ENCODE data around the gene DUT.

DNA sequence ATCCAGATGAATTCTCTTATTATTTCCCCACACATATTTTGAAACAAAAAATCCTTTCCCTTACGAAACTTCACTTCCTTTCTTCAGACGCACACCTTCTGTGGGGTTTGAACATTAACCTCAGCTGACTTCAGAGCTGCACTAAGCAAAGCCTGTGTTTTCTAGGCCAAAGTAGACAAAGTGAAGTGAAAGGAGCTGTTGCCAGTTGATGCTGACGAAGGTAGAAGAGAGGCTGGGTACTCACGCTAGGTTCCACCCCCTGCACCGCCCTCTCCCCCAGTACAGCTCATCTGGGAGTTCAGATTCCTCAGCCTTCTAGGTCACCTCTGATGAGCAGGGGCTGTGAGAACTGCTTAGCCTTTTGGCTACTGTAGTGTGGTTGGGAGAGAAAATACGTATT lies 24.1 kb downstream of the DUT start:
- TF ChIP-seq POLR2A (IDR thresholded peaks at IDR 0.05): no peak
- TF ChIP-seq, protein P1, sequence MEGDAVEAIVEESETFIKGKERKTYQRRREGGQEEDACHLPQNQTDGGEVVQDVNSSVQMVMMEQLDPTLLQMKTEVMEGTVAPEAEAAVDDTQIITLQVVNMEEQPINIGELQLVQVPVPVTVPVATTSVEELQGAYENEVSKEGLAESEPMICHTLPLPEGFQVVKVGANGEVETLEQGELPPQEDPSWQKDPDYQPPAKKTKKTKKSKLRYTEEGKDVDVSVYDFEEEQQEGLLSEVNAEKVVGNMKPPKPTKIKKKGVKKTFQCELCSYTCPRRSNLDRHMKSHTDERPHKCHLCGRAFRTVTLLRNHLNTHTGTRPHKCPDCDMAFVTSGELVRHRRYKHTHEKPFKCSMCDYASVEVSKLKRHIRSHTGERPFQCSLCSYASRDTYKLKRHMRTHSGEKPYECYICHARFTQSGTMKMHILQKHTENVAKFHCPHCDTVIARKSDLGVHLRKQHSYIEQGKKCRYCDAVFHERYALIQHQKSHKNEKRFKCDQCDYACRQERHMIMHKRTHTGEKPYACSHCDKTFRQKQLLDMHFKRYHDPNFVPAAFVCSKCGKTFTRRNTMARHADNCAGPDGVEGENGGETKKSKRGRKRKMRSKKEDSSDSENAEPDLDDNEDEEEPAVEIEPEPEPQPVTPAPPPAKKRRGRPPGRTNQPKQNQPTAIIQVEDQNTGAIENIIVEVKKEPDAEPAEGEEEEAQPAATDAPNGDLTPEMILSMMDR (IDR thresholded peaks at IDR 0.05): no peak
